ENCODE results near the gene LYRM4. TPM values are rescaled to one million over a fixed set of nuclear protein-coding genes. Genes with fewer than 3 reads are reported as not detected.

The LYRM4 gene
- total RNA-seq, 1 experiment from 2014 or later = 44.3 TPM

DNA sequence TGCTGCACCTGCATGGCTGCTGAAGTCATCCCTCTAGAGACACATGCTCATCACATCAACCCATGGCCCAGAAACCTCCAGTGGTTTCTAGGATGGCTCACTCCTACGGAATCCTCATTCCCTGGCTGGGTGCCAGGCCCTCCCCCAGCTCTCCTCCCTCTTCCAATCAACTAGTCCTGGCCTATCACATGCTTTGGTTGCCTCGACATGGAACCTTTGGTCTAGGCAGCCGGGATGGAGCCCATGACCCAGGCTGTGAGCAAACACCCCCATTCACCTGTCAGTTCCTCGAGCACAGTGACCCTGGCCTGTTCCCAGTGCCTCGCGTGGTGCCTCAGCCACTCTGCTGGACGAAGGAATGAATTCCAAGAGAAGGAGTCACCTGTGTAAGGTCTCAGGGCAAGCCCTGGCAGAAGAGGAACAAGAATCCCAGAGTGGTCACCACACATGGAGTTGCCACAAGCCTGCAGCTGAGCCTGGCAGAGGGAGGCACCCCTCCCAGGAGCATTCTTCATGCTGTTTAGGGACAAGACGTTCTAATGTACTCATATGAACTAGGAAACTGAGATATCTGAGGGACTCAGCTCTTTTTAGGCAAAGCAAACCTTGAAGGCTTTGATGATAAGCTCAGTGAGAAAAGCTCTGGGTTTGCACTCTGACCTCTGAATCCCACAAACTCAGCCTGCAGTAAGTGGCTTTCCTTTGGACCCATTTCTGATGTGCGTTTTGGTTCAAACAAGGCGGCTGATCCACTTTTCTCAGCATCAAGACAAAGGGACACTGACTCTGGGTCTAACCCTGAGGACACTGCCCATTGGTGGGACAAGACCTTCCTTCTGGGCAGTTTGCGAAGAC, 135.4 kb downstream of the LYRM4 start:
- no peak overlapping the region for H3T11ph ChIP-seq (ENCODE audit: low read length)
- 0 out of 2 replicates have a peak overlapping the region, but pooled peaks have one; percentile 8 for H3K14ac ChIP-seq (ENCODE audit: insufficient read depth, low read length)
- H3K56ac ChIP-seq (ENCODE audit: insufficient read length, low read depth, low read length) = no peak overlapping the region
- H4K20me1 ChIP-seq (ENCODE audit: control insufficient read depth, insufficient read depth, insufficient read length) = no peaks in the 10 kb centered on the region
- Mint-ChIP-seq H3K36me3 (ENCODE audit: insufficient read depth in 1 of 3, low read depth in 3 of 3) (peaks cover 3 to 4% (median 3%) of the 10 kb centered on the region in 3 experiments; a peak in 3 of 7 replicates), H3K4me3 (no peak overlapping the region), H3K9me3 (no peaks in the 10 kb centered on the region), H3K4me1 (peaks cover 13 to 14% of the 10 kb centered on the region in 2 experiments), H3K27me3 (ENCODE audit: low read depth) (no peaks in the 10 kb centered on the region), H3K27ac (no peak overlapping the region)
- no peak overlapping the region for H3K4ac ChIP-seq (ENCODE audit: low read depth, low read length)
- H3K23ac ChIP-seq (ENCODE audit: insufficient read length, low read depth, low read length) = no peak overlapping the region
- no CpG with 5 or more reads among the region's 11 CpGs for WGBS (ENCODE audit: extremely low coverage, insufficient read length, low lambda C conversion rate)
- H3K4me2 ChIP-seq (ENCODE audit: insufficient read depth, insufficient read length, low read length) = no peak overlapping the region
- no peaks in the 10 kb centered on the region for H3K79me1 ChIP-seq (ENCODE audit: insufficient read depth, low read depth, low read length, poor library complexity, severe bottlenecking)
- H4K5ac ChIP-seq (ENCODE audit: insufficient read length, low read depth, low read length) = no peak overlapping the region
- no peak overlapping the region for H3K18ac ChIP-seq (ENCODE audit: insufficient read length, low read depth, low read length)
- H2BK20ac ChIP-seq (ENCODE audit: low read depth, low read length, poor library complexity, severe bottlenecking) = no peak overlapping the region
- H3K9ac ChIP-seq (ENCODE audit: extremely low read depth, insufficient read length, low read length) = no peak overlapping the region
- H3K23me2 ChIP-seq (ENCODE audit: insufficient read length, low read depth, low read length, poor library complexity, severe bottlenecking) = peaks cover 4% of the 10 kb centered on the region
- no peak overlapping the region for H4K91ac ChIP-seq (ENCODE audit: insufficient read length, low read depth, low read length)
- H3K79me2 ChIP-seq (ENCODE audit: insufficient read depth, low read length) = no peaks in the 10 kb centered on the region
- no peak overlapping the region for H2AFZ ChIP-seq (ENCODE audit: low read length)
- H3K9me3 ChIP-seq (ENCODE audit: control insufficient read depth, low read depth, low read length) = no peaks in the 10 kb centered on the region
- H2BK120ac ChIP-seq (ENCODE audit: low read depth, low read length, poor library complexity, severe bottlenecking) = no peak overlapping the region
- DNase-seq = no peak
- no peak overlapping the region for H4K8ac ChIP-seq (replicated peaks; ENCODE audit: insufficient read length, low read depth, low read length)
- H3K4me1 ChIP-seq (ENCODE audit: insufficient read depth, low read length) = peaks cover 4% of the 10 kb centered on the region; the same call in 1 of the 2 replicates
- no peak overlapping the region for H3K27ac ChIP-seq (ENCODE audit: insufficient read length, low read depth, low read length)
- H2BK5ac ChIP-seq (ENCODE audit: insufficient read length, low read length) = no peak overlapping the region
- H2BK12ac ChIP-seq (ENCODE audit: insufficient read length, low read depth, low read length) = no peak overlapping the region
- TF ChIP-seq, protein P1, sequence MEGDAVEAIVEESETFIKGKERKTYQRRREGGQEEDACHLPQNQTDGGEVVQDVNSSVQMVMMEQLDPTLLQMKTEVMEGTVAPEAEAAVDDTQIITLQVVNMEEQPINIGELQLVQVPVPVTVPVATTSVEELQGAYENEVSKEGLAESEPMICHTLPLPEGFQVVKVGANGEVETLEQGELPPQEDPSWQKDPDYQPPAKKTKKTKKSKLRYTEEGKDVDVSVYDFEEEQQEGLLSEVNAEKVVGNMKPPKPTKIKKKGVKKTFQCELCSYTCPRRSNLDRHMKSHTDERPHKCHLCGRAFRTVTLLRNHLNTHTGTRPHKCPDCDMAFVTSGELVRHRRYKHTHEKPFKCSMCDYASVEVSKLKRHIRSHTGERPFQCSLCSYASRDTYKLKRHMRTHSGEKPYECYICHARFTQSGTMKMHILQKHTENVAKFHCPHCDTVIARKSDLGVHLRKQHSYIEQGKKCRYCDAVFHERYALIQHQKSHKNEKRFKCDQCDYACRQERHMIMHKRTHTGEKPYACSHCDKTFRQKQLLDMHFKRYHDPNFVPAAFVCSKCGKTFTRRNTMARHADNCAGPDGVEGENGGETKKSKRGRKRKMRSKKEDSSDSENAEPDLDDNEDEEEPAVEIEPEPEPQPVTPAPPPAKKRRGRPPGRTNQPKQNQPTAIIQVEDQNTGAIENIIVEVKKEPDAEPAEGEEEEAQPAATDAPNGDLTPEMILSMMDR (conservative IDR thresholded peaks at IDR 0.05) = no peak
- no peak overlapping the region for H2AK5ac ChIP-seq (ENCODE audit: insufficient read length, low read length)
- no peak overlapping the region; the same call in 1 of the 2 replicates for H2BK15ac ChIP-seq (ENCODE audit: low read depth, low read length)
- no peaks in the 10 kb centered on the region for H3K27me3 ChIP-seq (ENCODE audit: insufficient read depth, low read length)

All from H9 (cell line).